Activated CD4-positive, CD25-positive, alpha-beta regulatory T cell treated with anti-CD3 and anti-CD28 coated beads, Interleukin-2, amount 50 U/mL, for 72 hours (primary cell): ENCODE measurements around the gene ZNF554.

ENCODE experiments used
- DNase-seq: peaks from one replicate; pipeline ENCODE4 v3.0.0; 2021

ZNF554 gene

DNA sequence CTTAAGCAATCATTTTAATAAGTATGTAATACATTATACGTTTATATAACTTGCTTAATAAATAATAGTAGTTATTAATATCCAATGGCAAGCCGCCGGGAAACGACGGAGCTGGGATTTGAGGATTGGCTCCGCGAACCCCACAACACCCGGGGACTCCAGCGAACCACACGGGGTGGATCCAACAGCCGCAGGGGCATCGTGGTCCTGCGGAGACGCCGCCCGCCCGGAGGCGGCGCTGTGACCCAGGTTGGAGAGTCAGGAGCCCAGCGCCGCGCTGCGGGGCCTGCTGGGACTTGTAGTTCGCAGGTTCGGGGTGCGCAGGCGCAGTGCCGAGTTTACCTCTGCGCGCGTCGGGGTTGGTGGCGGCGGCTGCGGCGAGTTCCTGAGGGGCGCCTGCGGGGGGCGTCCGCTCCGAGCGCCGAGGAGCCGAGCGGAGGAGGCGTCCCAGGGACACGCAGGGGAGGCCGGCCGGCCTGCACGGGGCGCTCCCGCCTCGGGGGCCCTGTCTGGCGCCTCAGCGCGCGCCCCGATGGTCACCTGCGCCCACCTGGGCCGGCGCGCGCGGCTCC, at the start of gene ZNF554:
Gene ZNF554 (plus strand): TSS at position 329 of the 572 bp plus-strand sequence. CDS start 204 bp downstream, at position 533.
- DNase-seq = peak; percentile 99

- no peak for DNase-seq
Measured at GRCh38 chr19:2770055-2771013, 49.3 kb upstream of the ZNF554 start.

DNA sequence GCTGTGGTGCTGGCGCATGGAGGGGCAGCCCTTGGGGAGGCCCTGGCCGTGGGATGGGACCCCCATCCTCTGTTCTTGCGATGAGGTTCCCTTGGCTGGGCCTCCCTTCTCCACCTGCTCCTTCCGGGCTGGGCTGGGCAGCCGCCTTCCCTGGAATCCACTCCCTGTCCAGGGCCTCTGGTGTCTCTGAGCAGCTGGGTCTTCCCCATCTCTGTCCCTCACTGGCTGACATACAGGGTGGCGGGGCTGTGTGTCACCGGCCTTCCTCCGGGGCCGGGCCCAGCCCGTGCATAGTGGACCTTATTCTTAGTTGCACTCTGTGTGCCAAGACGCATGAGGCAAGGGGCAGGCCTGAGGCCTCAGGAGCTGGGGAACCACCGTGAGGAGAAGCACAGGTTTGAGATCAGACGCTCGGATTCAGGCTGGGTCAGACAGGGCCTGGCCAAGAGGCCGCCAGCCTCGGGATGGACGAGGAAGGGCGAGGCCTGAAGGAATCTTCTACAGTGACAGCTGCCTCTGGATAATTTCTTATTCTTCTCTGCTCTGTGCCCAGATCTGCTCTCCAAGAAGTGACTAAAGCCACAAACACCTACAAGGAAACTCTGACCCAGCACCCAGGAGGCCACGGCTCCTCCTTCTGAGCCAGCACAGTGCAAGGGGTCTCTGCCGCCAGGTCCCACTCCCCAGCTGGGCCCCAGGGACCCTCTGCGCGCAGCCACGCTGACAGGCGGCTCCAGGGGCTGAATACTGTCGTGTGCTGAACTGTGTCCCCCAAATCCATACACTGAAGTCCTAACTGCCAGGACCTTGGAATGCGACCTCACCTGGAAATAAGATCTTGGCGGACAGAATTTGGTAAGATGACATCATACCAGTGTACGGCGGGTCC, 47.6 kb upstream of the ZNF554 start:
- DNase-seq = no peak

DNA sequence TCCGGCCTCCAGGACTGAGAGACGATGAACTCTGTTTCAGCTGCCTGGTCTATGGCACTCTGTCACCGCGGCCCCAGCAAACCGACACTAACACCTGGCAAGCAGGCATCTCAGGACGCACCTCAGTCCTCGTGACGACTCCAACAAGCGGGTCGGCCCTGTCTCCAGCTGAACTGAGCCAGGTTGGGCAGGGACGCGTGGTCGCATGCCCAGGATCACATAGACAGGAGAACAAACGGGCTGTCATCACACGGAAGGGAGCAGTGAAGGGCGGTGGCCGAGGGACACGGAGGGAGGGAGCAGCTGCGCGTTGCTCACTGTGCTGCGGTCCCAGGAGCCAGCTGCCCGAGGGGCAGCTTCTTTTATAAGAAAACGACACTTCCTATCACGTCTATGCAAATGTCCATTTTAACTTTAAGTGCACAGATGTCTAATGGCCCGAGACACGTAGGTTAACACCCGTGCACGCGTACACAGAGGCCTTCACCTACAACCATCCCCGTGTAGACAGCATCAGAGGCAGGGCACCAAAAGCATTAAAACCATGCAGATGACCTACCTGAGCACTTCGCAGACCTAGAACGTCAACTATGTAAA, 45.5 kb upstream of the ZNF554 start:
- no peak for DNase-seq

DNA sequence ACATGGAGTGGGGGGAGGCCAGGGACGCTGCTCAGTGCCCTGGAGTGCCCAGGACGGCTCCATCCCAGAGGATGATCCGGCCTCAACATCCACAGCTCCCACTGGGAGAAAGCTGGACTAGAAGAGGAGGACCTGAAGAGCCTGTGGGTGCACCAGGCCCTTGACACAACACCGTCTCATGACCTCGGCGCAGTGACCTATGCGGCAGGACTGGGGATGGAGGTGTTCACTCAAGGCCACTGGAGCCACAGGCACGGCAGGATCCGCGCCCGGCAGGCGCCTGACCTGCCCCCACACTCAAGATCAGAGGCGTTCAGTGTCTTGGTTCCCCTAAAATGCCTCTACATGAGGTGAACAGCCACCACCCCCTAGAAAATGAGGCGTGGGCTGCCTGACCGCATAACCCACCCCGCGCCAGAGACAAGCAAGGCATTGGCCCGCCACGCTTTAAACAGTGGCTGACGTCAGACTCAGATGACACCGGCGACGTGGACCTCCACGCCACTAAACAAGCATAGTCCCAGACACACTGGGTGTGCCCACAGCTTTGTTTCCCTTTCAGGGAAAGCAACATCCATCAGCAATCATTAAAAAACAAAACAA, 44.6 kb upstream of the ZNF554 start:
- DNase-seq = no peak

DNA sequence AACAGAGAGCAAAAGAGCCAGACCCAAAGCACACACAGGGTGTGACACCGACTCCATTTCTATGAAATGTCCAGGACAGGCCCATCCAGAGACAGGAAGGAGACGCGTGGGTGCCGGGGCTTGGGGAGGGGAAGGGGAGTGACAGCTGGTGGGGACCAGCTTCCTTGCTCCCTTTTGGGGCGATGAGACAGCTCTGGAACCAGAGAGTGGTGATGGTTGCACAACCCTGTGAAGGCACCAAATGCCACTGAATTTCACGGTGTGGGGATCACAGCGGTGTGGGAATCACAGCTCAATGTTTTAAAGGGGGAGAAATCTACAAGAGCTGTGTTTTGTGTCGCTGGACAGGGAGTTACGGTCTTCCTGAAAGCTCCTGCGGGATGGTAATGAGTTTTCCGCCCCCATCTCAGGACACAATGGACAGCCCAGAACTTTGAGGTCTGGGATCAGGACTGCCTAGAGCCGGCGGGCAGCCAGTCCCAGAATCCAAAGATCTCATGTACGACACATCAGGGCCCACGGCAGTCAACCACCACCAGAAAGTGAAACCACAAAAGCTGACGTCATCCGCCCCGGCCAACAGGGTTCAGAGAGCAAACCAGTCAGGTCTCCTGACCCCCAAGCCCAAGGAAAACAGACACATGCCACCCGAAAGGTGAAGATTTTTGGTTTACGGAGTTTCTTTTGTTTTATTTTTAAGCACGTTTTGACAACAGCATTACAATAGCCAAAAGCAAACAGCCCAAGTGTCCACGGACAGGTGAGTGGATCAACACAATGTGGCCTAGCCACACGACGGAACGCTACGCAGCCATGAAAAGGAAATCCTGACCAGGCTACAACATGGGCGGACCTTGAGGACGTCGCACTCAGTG, 43.9 kb upstream of the ZNF554 start:
- peak; percentile 68 for DNase-seq

DNA sequence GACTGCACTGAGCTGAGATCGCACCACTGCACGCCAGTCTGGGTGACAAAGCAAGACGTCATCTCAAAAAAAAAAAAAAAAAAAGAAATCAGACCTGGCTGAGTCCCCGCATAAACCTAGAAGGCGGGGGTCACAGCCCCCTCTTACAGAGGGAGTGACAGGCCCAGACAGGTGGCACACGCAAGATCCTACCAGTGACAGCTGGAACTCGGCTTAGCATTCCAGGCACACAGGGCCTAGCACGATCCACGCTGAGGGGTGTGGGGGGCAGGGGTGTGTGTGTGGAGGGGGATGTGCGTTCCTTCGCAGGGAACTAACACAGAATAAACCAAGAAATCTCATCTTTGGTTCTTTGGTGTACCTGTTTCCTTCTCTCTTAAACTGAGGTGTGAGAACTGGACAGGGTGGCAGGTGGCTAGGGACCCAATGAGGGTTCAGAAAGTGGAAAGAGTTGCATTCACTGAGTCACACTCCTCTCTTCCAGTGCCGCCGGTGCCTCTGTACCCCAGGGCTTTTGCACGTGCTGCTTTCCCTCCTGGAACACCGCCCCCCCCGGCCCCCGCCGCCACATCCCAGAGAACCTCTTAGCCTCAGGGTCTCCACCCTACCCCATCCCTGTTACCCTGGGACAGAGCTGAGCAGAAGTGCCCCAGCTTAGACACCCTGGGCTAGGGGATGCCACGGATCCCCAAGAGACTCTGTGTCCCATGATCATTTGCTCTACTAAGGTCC, 41.5 kb upstream of the ZNF554 start:
- DNase-seq = no peak

GRCh38 chr19:2779121-2779740, 40.4 kb upstream of the ZNF554 start:
- DNase-seq = no peak

GRCh38 chr19:2780284-2780683, 39.4 kb upstream of the ZNF554 start:
- DNase-seq = no peak

GRCh38 chr19:2782329-2782935, 37.2 kb upstream of the ZNF554 start:
- DNase-seq = no peak

DNA sequence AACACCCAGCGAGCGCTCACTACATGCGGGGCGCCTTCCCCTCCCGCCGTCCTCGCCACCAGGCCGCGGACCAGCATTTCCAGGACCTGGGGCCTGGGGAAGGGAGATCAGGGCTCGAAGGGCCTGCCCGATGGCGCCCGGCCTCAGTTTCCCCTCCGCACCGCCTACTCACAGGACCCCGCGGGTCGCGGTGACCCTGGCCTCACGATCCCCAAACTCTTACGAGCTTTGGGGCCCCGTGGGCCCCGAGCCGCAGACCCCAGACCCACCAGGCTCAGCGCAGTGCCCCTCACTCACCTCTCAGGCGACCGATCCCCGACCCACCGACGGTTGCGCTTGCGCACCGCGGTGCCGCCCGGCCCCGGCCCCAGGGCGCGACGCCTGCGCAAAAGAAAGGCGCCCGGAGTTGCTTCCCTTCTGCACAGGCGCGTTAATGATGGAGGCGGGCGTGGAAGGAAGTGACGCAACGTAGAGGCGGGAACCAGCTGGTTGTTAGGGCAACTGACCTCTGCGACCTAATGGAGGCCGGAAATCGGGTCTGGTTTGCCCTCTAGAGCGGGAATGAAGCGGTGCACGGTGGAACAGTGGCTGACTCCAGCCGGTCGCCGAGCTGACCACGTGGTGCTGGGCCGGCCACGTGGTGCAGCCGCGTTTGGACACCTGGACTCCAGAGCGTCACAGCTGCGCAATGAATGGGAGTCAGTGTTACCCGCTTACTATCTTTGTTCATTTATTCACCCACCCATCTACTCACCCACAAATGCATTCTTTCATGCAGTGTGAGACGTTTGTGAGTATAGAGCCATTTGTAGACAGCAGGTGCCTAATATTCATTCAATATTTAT, 36.5 kb upstream of the ZNF554 start, which contains the start of gene SGTA:
Gene SGTA (minus strand): TSS at position 338 of the 845 bp plus-strand sequence. CDS start 14,205 bp downstream, outside the sequence.
- peak; percentile 94 for DNase-seq

GRCh38 chr19:2783781-2784145, 35.9 kb upstream of the ZNF554 start:
- no peak for DNase-seq

- peak; percentile 98 for DNase-seq
Measured at GRCh38 chr19:2785244-2785997, 34.2 kb upstream of the ZNF554 start, which contains the start of gene THOP1. Gene THOP1, plus strand, starts transcription at chr19:2785503. Its CDS starts 160 bp downstream, at chr19:2785663.

GRCh38 chr19:2787115-2787514, 32.6 kb upstream of the ZNF554 start:
- DNase-seq = no peak

DNA sequence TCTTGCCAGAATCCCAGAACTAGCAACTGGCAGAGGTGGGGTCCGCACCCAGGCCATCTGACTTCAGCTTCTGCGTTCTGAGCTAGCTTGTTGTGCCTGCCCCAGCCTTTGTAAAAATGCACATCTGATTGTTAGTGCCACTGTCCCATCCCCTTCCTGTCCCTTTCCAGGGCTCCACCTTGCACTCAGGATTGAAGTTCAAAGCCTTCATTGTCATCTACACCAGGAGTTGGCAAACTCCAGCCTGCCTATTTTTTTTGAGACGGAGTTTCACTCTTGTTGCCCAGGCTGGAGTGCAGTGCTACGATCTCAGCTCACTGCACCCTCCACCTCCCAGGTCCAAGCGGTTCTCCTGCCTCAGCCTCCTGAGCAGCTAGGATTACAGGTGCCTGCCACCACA, 31.4 kb upstream of the ZNF554 start:
- DNase-seq = no peak

GRCh38 chr19:2790194-2790556, 29.5 kb upstream of the ZNF554 start:
- DNase-seq = no peak

DNA sequence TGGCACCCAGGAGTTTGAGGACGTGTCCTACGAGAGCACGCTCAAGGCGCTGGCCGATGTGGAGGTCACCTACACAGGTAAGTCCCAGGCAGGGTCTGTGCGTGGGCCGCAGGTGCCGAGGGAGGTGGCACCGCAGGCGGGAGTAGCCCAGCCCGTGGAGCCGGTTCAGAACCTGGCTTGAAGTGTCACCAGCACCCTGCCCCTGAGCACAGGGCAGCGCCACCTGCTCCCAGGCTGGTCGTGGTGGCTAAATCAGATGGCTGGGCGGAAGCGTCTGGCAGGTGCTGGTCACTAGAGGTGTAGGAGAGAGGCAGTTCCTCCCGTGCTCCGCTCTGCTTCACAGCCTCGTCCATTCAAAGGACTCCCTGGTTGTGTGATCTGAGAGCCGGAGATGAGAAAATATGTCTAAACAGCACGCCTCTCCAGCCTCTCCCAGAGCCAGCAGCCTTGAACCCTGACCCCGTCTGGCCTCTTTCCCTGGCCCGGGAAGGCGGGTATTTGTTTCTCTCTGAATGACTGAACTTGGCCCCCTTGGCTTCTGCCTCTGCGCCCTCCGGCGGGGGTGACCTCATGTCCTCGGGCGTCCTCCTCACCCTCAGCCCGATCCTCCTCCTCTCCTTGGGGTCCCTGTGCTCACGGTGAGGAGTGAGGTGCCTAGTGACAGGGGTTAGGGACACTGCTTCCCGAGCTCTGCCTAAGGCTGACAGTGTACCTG, 29.0 kb upstream of the ZNF554 start:
- no peak for DNase-seq
